Keratinocyte (primary cell): ENCODE measurements around the gene COMMD2. TPM values are rescaled to one million over a fixed set of nuclear protein-coding genes. Genes with fewer than 3 reads are reported as not detected.

Experiments used
- DNase-seq: peaks from one replicate; pipeline ENCODE4 v3.0.0-alpha.2; 2011; ENCODE audit warnings: low read depth, missing footprints, low spot score
- FAIRE-seq: peaks from 2 replicates; lab custom pipeline; 2011; peaks lifted over from hg19 to GRCh38; lab: Jason Lieb, UNC
- H2AFZ ChIP-seq: 2 replicates; pipeline ENCODE4 v1.6.0; 2012; ENCODE audit warnings: low read length, control low read depth, inconsistent platforms; ENCODE audit not compliant: control insufficient read depth
- H3K27ac ChIP-seq: 2 replicates; pipeline ENCODE4 v1.5.1; 2011; ENCODE audit warnings: low read length; ENCODE audit not compliant: control insufficient read depth, insufficient read depth
- H3K27me3 ChIP-seq: 3 replicates; pipeline ENCODE4 v1.6.0; 2011; ENCODE audit warnings: low read length; ENCODE audit not compliant: control insufficient read depth, insufficient read depth; ENCODE audit errors: extremely low read depth
- H3K36me3 ChIP-seq, 2 experiments: 2 replicates in 1 of 2; 3 replicates in 1 of 2; pipeline ENCODE4 v1.5.1; 2011; ENCODE audit warnings: low read length in 2 of 2, mild to moderate bottlenecking in 1 of 2; ENCODE audit not compliant: control insufficient read depth in 2 of 2, insufficient read depth in 2 of 2; ENCODE audit errors: extremely low read depth in 1 of 2
- H3K4me1 ChIP-seq: 3 replicates; pipeline ENCODE4 v1.5.1; 2011; ENCODE audit warnings: low read length; ENCODE audit not compliant: control insufficient read depth, insufficient read depth; ENCODE audit errors: extremely low read depth
- H3K4me2 ChIP-seq: 3 replicates; pipeline ENCODE4 v1.6.0; 2011; ENCODE audit warnings: low read depth, low read length; ENCODE audit not compliant: control insufficient read depth, insufficient read depth; ENCODE audit errors: extremely low read depth
- H3K4me3 ChIP-seq, 3 experiments: fragments of 200-600 bp in 1 of 3; sonication (generic) in 1 of 3; 2 replicates in 2 of 3; 3 replicates in 1 of 3; pipeline ENCODE4 v1.5.1; 2011 to 2016; ENCODE audit warnings: low read length in 3 of 3, mild to moderate bottlenecking in 3 of 3, control low read depth in 2 of 3, inconsistent platforms in 1 of 3, low read depth in 1 of 3, mixed read lengths in 1 of 3, mixed run types in 1 of 3, moderate library complexity in 1 of 3; ENCODE audit not compliant: control insufficient read depth in 2 of 3, insufficient read depth in 2 of 3; ENCODE audit errors: extremely low read depth in 1 of 3
- H3K79me2 ChIP-seq: 2 replicates; pipeline ENCODE4 v1.6.0; 2012; ENCODE audit warnings: low read length; ENCODE audit not compliant: control insufficient read depth, insufficient read depth
- H3K9ac ChIP-seq: 3 replicates; pipeline ENCODE4 v1.6.0; 2011; ENCODE audit warnings: low read length; ENCODE audit not compliant: control insufficient read depth, insufficient read depth; ENCODE audit errors: extremely low read depth
- H3K9me1 ChIP-seq: 3 replicates; pipeline ENCODE4 v1.6.0; 2011; ENCODE audit warnings: low read length; ENCODE audit not compliant: control insufficient read depth, insufficient read depth; ENCODE audit errors: extremely low read depth
- H3K9me3 ChIP-seq: 2 replicates; pipeline ENCODE4 v1.5.1; 2012; ENCODE audit warnings: low read depth, low read length; ENCODE audit not compliant: control insufficient read depth
- H4K20me1 ChIP-seq: 3 replicates; pipeline ENCODE4 v1.6.0; 2011; ENCODE audit warnings: low read length; ENCODE audit not compliant: control insufficient read depth, insufficient read depth; ENCODE audit errors: extremely low read depth
- CTCF ChIP-seq, 3 experiments: IDR thresholded peaks in 1 of 3; conservative IDR thresholded peaks in 1 of 3; optimal IDR thresholded peaks in 1 of 3; 2 replicates in 2 of 3; 3 replicates in 1 of 3; pipeline versions ENCODE3 to v1.5.1; 2011; ENCODE audit warnings: low read length in 3 of 3, mild to moderate bottlenecking in 3 of 3, moderate library complexity in 2 of 3, control low read depth in 1 of 3, inconsistent platforms in 1 of 3; ENCODE audit not compliant: insufficient read depth in 2 of 3; ENCODE audit errors: extremely low read depth in 1 of 3
- EZH2 ChIP-seq: IDR thresholded peaks from one replicate; pipeline ENCODE4 v1.6.1; 2012; ENCODE audit warnings: inconsistent platforms, mild to moderate bottlenecking, low read length, moderate library complexity
- dilution Hi-C: fragments of 300-500 bp; cut with MboI; formaldehyde crosslinking; loops from one replicate; pipeline ENCODE4 v1.7.0; 2020; ENCODE audit warnings: low sequenced_read_pairs; ENCODE audit not compliant: extremely low pct_ligation_motif_present
- polyA plus RNA-seq, 5 experiments: library from polyadenylated mRNA; depleted of rRNA in 3 of 5; stranded (reverse) in 3 of 5; stranded (forward) in 1 of 5; unstranded in 1 of 5; fragments of >200 nt; gene quantifications; 1 replicate in 1 of 5; 2 replicates in 3 of 5; 3 replicates in 1 of 5; pipeline versions ENCODE4 v1.2.1 to v1.2.3, GENCODE V29; 2011 to 2012; ENCODE audit warnings: missing spikeins in 2 of 5, low read depth in 1 of 5, low replicate concordance in 1 of 5

The COMMD2 gene
- polyA plus RNA-seq, 1 donor (not counting 4 experiments of a cell fraction or from before 2014, with no cell fraction given), result 51.0 TPM

DNA sequence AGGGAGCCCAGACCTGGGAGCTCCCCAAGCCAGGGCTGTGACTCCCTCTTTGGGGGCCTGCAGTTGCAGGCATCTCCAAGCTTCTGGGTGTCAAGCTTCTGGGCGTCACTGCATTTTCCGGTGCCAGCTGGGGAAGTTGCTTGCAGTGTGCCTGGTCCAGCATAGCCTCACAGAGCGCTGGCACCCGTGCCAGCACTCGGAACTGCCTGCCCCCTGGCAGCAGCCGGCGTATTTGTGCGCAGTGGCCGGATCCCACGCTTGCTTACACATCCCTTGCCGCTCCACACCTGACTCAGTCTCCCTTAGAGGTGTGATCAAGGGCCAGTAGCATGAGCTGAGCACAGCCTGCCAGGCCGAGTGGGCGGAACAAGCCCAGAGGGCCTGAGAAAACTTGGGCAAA is 37.0 kb downstream of the COMMD2 start:
- H3K4me2 ChIP-seq, result no peak overlapping the region

GRCh38 chr3:149713730-149714654 is 38.3 kb downstream of the COMMD2 start:
- FAIRE-seq (no peak), DNase-seq (no peak)
- peaks cover 3% of the 10 kb centered on the region for H3K4me1 ChIP-seq
- no peaks in the 10 kb centered on the region for H3K9me3 ChIP-seq
- dilution Hi-C loops, result no loop called here
- H2AFZ ChIP-seq, result no peak overlapping the region
- no peaks in the 10 kb centered on the region for H3K79me2 ChIP-seq
- H3K9me1 ChIP-seq, result no peaks in the 10 kb centered on the region
- no peak overlapping the region for H3K27ac ChIP-seq
- no peaks in the 10 kb centered on the region for H4K20me1 ChIP-seq
- H3K36me3 ChIP-seq, result no peaks in the 10 kb centered on the region
- no peaks in the 10 kb centered on the region for H3K27me3 ChIP-seq
- H3K4me2 ChIP-seq, result no peak overlapping the region
- TF ChIP-seq EZH2, result no peak
- H3K9ac ChIP-seq, result no peak overlapping the region
- no peak overlapping the region for H3K4me3 ChIP-seq

More for the DNA sequence above, 37.0 kb downstream of the COMMD2 start:
- Histone ChIP-seq H3K4me3 (no peak overlapping the region), H3K27me3 (no peaks in the 10 kb centered on the region), H4K20me1 (no peaks in the 10 kb centered on the region), H3K36me3 (no peaks in the 10 kb centered on the region), H3K9me1 (no peaks in the 10 kb centered on the region), H3K9me3 (no peaks in the 10 kb centered on the region), H2AFZ (no peak overlapping the region), H3K79me2 (no peaks in the 10 kb centered on the region), H3K4me1 (peaks cover 3% of the 10 kb centered on the region), H3K27ac (no peak overlapping the region), H3K9ac (no peak overlapping the region)
- FAIRE-seq (no peak), DNase-seq (no peak)
- no peak for TF ChIP-seq EZH2
- dilution Hi-C loops, result no loop called here

DNA sequence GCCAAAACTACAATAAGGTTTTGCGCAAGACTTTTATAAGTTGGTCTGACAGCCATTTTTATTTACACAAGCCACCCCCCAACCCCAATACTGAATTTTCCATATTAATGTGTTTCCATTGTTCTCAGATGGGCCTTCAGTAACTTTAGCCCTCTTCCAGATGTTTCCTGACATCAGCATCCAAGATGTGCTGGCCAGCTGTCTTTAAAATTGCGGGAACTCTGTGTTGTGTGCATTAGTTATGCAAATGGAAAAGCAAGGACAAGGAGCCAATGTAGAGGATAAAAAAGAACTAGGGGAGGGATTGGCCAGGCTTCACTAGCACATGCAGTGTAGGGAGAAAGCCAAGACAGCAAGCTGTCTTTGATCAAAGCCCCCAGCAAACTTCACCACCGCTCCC is 45.4 kb downstream of the COMMD2 start:
- H2AFZ ChIP-seq, result no peak overlapping the region
- no peak overlapping the region for H3K27ac ChIP-seq
- DNase-seq (no peak), FAIRE-seq (no peak)
- H3K27me3 ChIP-seq, result no peaks in the 10 kb centered on the region
- H3K9me1 ChIP-seq, result no peaks in the 10 kb centered on the region
- H3K9ac ChIP-seq, result no peak overlapping the region
- no peaks in the 10 kb centered on the region for H3K79me2 ChIP-seq
- peaks cover 0 to 2% of the 10 kb centered on the region in 2 experiments for H3K36me3 ChIP-seq
- H3K9me3 ChIP-seq, result no peaks in the 10 kb centered on the region
- dilution Hi-C loops, result no loop called here
- TF ChIP-seq EZH2 (no peak), CTCF (optimal IDR thresholded peaks at IDR 0.05 in 1 of 3, IDR thresholded peaks at IDR 0.05 in 1 of 3, conservative IDR thresholded peaks at IDR 0.05 in 1 of 3; ENCODE audit: extremely low read depth in 1 of 3, insufficient read depth in 2 of 3, low read length in 3 of 3) (no peak)
- no peaks in the 10 kb centered on the region for H3K4me1 ChIP-seq
- H3K4me3 ChIP-seq, result no peak overlapping the region
- H3K4me2 ChIP-seq, result no peak overlapping the region
- H4K20me1 ChIP-seq, result no peaks in the 10 kb centered on the region
